ENCODE data around the gene ELP1. TPM values are rescaled to one million over a fixed set of nuclear protein-coding genes. Genes with fewer than 3 reads are reported as not detected.

ELP1 gene
- total and polyA plus RNA-seq, 2 experiments from 2014 or later: 9.1 to 46.3 TPM

DNA sequence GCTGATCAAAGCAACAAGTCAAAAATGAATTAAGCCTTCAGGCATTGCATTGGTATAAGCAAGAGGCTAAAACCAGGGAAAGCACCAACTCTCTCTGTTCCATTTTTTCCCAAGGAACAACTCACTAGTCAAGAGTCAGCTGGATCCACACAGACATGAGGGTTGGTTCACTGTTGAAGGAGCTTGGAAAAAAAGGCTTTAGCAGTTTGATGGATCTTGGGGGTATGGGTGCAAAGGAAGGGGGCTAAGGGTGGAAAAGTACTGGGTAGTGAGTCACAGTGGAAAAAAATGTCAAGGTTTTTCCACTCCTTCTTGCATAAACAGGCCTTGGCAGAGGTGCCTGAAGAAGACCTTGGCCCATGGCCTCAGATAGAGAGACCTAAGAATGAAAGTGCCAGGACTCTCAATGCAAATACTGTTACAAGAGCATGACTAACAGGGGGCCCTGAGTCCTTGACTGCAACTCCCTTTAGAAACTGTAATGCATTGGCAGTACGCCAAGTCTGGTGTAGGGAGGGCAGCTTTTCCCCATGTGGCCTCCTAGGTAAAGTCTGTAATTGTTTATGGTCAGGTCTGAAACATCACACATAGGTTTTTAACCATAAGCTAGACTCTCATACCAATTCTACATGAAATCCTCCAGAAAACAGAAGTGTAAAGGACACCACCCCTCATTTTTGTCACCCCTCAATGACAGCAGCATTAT, 48.1 kb downstream of the ELP1 start:
- DNase-seq (ENCODE audit: low spot score): no peak
- no peak overlapping the region for H3K27ac ChIP-seq (ENCODE audit: low read depth)
- H3K4me3 ChIP-seq: no peak overlapping the region
- Mint-ChIP-seq H3K27ac (no peak overlapping the region), H3K4me3 (no peak overlapping the region), H3K27me3 (ENCODE audit: insufficient read depth, low read depth, poor library complexity) (no peaks in the 10 kb centered on the region), H3K9me3 (no peaks in the 10 kb centered on the region), H3K4me1 (no peaks in the 10 kb centered on the region), H3K36me3 (ENCODE audit: low read depth) (peaks cover 23% of the 10 kb centered on the region; the same call in 2 of the 3 replicates)
- no peaks in the 10 kb centered on the region for H3K4me1 ChIP-seq (ENCODE audit: insufficient read depth)
- no peaks in the 10 kb centered on the region for H3K27me3 ChIP-seq (ENCODE audit: insufficient read depth)
- no peak for TF ChIP-seq CREB1 (CRISPR knock-in tag; IDR thresholded peaks at IDR 0.05; ENCODE audit: low read depth)
- TF ChIP-seq, protein P1, sequence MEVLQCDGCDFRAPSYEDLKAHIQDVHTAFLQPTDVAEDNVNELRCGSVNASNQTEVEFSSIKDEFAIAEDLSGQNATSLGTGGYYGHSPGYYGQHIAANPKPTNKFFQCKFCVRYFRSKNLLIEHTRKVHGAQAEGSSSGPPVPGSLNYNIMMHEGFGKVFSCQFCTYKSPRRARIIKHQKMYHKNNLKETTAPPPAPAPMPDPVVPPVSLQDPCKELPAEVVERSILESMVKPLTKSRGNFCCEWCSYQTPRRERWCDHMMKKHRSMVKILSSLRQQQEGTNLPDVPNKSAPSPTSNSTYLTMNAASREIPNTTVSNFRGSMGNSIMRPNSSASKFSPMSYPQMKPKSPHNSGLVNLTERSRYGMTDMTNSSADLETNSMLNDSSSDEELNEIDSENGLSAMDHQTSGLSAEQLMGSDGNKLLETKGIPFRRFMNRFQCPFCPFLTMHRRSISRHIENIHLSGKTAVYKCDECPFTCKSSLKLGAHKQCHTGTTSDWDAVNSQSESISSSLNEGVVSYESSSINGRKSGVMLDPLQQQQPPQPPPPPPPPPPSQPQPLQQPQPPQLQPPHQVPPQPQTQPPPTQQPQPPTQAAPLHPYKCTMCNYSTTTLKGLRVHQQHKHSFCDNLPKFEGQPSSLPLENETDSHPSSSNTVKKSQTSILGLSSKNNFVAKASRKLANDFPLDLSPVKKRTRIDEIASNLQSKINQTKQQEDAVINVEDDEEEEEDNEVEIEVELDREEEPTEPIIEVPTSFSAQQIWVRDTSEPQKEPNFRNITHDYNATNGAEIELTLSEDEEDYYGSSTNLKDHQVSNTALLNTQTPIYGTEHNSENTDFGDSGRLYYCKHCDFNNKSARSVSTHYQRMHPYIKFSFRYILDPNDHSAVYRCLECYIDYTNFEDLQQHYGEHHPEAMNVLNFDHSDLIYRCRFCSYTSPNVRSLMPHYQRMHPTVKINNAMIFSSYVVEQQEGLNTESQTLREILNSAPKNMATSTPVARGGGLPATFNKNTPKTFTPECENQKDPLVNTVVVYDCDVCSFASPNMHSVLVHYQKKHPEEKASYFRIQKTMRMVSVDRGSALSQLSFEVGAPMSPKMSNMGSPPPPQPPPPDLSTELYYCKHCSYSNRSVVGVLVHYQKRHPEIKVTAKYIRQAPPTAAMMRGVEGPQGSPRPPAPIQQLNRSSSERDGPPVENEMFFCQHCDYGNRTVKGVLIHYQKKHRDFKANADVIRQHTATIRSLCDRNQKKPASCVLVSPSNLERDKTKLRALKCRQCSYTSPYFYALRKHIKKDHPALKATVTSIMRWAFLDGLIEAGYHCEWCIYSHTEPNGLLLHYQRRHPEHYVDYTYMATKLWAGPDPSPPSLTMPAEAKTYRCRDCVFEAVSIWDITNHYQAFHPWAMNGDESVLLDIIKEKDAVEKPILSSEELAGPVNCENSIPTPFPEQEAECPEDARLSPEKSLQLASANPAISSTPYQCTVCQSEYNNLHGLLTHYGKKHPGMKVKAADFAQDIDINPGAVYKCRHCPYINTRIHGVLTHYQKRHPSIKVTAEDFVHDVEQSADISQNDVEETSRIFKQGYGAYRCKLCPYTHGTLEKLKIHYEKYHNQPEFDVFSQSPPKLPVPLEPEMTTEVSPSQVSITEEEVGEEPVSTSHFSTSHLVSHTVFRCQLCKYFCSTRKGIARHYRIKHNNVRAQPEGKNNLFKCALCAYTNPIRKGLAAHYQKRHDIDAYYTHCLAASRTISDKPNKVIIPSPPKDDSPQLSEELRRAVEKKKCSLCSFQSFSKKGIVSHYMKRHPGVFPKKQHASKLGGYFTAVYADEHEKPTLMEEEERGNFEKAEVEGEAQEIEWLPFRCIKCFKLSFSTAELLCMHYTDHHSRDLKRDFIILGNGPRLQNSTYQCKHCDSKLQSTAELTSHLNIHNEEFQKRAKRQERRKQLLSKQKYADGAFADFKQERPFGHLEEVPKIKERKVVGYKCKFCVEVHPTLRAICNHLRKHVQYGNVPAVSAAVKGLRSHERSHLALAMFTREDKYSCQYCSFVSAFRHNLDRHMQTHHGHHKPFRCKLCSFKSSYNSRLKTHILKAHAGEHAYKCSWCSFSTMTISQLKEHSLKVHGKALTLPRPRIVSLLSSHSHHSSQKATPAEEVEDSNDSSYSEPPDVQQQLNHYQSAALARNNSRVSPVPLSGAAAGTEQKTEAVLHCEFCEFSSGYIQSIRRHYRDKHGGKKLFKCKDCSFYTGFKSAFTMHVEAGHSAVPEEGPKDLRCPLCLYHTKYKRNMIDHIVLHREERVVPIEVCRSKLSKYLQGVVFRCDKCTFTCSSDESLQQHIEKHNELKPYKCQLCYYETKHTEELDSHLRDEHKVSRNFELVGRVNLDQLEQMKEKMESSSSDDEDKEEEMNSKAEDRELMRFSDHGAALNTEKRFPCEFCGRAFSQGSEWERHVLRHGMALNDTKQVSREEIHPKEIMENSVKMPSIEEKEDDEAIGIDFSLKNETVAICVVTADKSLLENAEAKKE (CRISPR knock-in tag; IDR thresholded peaks at IDR 0.05): no peak
- no peak for TF ChIP-seq ZNF331 (CRISPR knock-in tag; IDR thresholded peaks at IDR 0.05; ENCODE audit: low read depth)
- TF ChIP-seq EZH2 (IDR thresholded peaks at IDR 0.05; ENCODE audit: low read depth, unreplicated experiment): no peak
- no peak for TF ChIP-seq NANOG (IDR thresholded peaks at IDR 0.05; ENCODE audit: borderline replicate concordance)
- no peak for TF ChIP-seq EZH2phosphoT487 (IDR thresholded peaks at IDR 0.05; ENCODE audit: unreplicated experiment)
- TF ChIP-seq STAT1 (IDR thresholded peaks at IDR 0.05; ENCODE audit: unreplicated experiment): no peak
- TF ChIP-seq, protein P2, sequence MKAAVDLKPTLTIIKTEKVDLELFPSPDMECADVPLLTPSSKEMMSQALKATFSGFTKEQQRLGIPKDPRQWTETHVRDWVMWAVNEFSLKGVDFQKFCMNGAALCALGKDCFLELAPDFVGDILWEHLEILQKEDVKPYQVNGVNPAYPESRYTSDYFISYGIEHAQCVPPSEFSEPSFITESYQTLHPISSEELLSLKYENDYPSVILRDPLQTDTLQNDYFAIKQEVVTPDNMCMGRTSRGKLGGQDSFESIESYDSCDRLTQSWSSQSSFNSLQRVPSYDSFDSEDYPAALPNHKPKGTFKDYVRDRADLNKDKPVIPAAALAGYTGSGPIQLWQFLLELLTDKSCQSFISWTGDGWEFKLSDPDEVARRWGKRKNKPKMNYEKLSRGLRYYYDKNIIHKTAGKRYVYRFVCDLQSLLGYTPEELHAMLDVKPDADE (IDR thresholded peaks at IDR 0.05): no peak
- TF ChIP-seq, protein P3, sequence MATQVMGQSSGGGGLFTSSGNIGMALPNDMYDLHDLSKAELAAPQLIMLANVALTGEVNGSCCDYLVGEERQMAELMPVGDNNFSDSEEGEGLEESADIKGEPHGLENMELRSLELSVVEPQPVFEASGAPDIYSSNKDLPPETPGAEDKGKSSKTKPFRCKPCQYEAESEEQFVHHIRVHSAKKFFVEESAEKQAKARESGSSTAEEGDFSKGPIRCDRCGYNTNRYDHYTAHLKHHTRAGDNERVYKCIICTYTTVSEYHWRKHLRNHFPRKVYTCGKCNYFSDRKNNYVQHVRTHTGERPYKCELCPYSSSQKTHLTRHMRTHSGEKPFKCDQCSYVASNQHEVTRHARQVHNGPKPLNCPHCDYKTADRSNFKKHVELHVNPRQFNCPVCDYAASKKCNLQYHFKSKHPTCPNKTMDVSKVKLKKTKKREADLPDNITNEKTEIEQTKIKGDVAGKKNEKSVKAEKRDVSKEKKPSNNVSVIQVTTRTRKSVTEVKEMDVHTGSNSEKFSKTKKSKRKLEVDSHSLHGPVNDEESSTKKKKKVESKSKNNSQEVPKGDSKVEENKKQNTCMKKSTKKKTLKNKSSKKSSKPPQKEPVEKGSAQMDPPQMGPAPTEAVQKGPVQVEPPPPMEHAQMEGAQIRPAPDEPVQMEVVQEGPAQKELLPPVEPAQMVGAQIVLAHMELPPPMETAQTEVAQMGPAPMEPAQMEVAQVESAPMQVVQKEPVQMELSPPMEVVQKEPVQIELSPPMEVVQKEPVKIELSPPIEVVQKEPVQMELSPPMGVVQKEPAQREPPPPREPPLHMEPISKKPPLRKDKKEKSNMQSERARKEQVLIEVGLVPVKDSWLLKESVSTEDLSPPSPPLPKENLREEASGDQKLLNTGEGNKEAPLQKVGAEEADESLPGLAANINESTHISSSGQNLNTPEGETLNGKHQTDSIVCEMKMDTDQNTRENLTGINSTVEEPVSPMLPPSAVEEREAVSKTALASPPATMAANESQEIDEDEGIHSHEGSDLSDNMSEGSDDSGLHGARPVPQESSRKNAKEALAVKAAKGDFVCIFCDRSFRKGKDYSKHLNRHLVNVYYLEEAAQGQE (IDR thresholded peaks at IDR 0.05; ENCODE audit: unreplicated experiment): no peak
- TF ChIP-seq ZNF114 (CRISPR knock-in tag; IDR thresholded peaks at IDR 0.05): no peak
- TF ChIP-seq JUNB (IDR thresholded peaks at IDR 0.05; ENCODE audit: unreplicated experiment): no peak
- TF ChIP-seq, protein P4, sequence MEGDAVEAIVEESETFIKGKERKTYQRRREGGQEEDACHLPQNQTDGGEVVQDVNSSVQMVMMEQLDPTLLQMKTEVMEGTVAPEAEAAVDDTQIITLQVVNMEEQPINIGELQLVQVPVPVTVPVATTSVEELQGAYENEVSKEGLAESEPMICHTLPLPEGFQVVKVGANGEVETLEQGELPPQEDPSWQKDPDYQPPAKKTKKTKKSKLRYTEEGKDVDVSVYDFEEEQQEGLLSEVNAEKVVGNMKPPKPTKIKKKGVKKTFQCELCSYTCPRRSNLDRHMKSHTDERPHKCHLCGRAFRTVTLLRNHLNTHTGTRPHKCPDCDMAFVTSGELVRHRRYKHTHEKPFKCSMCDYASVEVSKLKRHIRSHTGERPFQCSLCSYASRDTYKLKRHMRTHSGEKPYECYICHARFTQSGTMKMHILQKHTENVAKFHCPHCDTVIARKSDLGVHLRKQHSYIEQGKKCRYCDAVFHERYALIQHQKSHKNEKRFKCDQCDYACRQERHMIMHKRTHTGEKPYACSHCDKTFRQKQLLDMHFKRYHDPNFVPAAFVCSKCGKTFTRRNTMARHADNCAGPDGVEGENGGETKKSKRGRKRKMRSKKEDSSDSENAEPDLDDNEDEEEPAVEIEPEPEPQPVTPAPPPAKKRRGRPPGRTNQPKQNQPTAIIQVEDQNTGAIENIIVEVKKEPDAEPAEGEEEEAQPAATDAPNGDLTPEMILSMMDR (conservative IDR thresholded peaks at IDR 0.05; ENCODE audit: low read depth in 2 of 2): no peak
- no peaks in the 10 kb centered on the region; the same call in 1 of the 2 replicates for H4K20me1 ChIP-seq (replicated peaks; ENCODE audit: insufficient read depth)
- H2AFZ ChIP-seq: no peak overlapping the region
- no peak for ATAC-seq
- H3K36me3 ChIP-seq (ENCODE audit: insufficient read depth): peaks cover 13% of the 10 kb centered on the region; the same call in 1 of the 2 replicates
- H3K79me2 ChIP-seq (replicated peaks; ENCODE audit: insufficient read depth): no peaks in the 10 kb centered on the region
- H3F3A ChIP-seq (replicated peaks; ENCODE audit: low read depth): no peaks in the 10 kb centered on the region
- no peaks in the 10 kb centered on the region for H3K9me2 ChIP-seq (ENCODE audit: insufficient read depth)
- H3K4me2 ChIP-seq: no peak overlapping the region

Measured in GM23338 (cell line).